Nephron (organoid): Measurements from ENCODE around the gene KIF16B.

Experiments
- H3K27ac Mint-ChIP-seq, 3 experiments: 2 replicates each; pipeline ENCODE4 v1.8.0; 2020; ENCODE audit warnings: mixed read lengths in 3 of 3, mild to moderate bottlenecking in 2 of 3, moderate library complexity in 1 of 3
- H3K27me3 Mint-ChIP-seq: 2 replicates; pipeline ENCODE4 v1.8.0; 2021; ENCODE audit warnings: low read depth, mild to moderate bottlenecking, moderate library complexity, mixed read lengths
- H3K36me3 Mint-ChIP-seq: 2 replicates; pipeline ENCODE4 v1.8.0; 2020; ENCODE audit warnings: low read depth, mixed read lengths
- H3K4me1 Mint-ChIP-seq: 2 replicates; pipeline ENCODE4 v1.8.0; 2020; ENCODE audit warnings: mixed read lengths
- H3K4me3 Mint-ChIP-seq, 3 experiments: 2 replicates each; pipeline ENCODE4 v1.8.0; 2020; ENCODE audit warnings: mild to moderate bottlenecking in 3 of 3, mixed read lengths in 3 of 3, moderate library complexity in 2 of 3
- H3K9me3 Mint-ChIP-seq: 2 replicates; pipeline ENCODE4 v1.8.0; 2020; ENCODE audit warnings: mixed read lengths
- TF ChIP-seq, protein P1 (sequence below), 3 experiments: fragments of 200-600 bp; sonication (generic); IDR thresholded peaks; one replicate each; pipeline ENCODE4 v1.5.0; 2021; ENCODE audit warnings: antibody characterized with exemption in 3 of 3; ENCODE audit not compliant: unreplicated experiment in 3 of 3

Gene KIF16B

GRCh38 chr20:16353417-16353781 is 219.8 kb downstream of the KIF16B start:
- TF ChIP-seq, protein P1, sequence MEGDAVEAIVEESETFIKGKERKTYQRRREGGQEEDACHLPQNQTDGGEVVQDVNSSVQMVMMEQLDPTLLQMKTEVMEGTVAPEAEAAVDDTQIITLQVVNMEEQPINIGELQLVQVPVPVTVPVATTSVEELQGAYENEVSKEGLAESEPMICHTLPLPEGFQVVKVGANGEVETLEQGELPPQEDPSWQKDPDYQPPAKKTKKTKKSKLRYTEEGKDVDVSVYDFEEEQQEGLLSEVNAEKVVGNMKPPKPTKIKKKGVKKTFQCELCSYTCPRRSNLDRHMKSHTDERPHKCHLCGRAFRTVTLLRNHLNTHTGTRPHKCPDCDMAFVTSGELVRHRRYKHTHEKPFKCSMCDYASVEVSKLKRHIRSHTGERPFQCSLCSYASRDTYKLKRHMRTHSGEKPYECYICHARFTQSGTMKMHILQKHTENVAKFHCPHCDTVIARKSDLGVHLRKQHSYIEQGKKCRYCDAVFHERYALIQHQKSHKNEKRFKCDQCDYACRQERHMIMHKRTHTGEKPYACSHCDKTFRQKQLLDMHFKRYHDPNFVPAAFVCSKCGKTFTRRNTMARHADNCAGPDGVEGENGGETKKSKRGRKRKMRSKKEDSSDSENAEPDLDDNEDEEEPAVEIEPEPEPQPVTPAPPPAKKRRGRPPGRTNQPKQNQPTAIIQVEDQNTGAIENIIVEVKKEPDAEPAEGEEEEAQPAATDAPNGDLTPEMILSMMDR (IDR thresholded peaks at IDR 0.05; ENCODE audit: unreplicated experiment in 3 of 3): no peak
- no peaks in the 10 kb centered on the region for H3K9me3 Mint-ChIP-seq
- peaks cover 6% of the 10 kb centered on the region for H3K36me3 Mint-ChIP-seq
- no peaks in the 10 kb centered on the region for H3K27me3 Mint-ChIP-seq
- peaks cover 15% of the 10 kb centered on the region for H3K4me1 Mint-ChIP-seq
- no peak overlapping the region for H3K27ac Mint-ChIP-seq
- H3K4me3 Mint-ChIP-seq: no peak overlapping the region

DNA sequence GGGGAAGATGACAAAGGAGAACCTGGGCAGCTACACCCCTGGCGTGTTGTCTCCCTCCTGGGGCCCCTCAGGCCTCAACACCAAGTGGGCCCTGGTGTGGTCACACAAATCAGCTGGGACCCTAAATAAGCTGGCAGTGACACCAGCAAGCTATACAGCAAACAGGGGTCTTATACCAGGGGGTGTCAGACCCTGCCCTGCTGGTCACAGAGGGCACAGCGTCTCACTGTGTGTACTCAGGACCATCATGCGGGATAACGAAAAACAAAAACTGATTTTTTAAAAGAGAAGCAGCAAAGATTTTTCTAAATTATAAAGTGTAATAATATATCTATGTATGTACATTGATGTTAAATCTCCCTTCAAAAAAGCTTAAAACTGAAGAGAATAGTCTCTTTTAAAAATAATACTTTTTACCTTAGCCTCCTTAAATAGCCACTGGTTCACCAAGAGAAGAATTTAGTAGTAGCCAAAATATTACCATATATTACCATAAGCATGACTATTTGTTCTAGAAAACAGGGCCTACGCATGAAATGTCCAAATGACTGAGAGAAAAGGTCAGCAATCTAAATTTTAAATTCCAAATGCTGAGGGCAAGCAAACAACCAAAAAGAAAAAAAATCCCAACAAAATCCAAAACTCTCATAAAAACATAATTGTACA is 220.4 kb downstream of the KIF16B start:
- peaks cover 17% of the 10 kb centered on the region for H3K4me1 Mint-ChIP-seq
- no peaks in the 10 kb centered on the region for H3K9me3 Mint-ChIP-seq
- H3K36me3 Mint-ChIP-seq: peaks cover 4% of the 10 kb centered on the region
- TF ChIP-seq, protein P1 (IDR thresholded peaks at IDR 0.05; ENCODE audit: unreplicated experiment in 3 of 3): peak in 1 of 3 experiments; percentile 10
- no peaks in the 10 kb centered on the region for H3K27me3 Mint-ChIP-seq
- H3K27ac Mint-ChIP-seq: no peak overlapping the region
- H3K4me3 Mint-ChIP-seq: no peak overlapping the region

DNA sequence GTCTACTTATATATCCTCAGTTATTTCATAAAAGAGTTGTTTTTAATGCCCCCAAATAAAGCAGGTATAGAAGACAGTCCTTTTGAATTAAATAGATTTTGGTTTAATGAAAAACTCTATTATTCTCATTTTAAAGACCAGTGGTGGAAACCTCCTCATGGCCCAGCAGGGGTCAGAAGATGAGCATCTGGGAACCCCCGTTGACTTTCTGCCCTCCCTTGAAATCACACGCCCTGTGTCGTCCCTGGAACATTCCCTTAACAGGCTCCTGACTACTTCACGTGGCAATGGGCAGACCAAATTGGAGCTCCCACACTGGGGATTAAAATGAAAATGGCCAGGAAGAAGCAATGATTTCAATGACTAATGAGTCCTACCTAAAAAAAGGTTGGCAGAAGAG is 220.9 kb downstream of the KIF16B start:
- peaks cover 4% of the 10 kb centered on the region for H3K36me3 Mint-ChIP-seq
- no peak overlapping the region for H3K27ac Mint-ChIP-seq
- H3K4me3 Mint-ChIP-seq: no peak overlapping the region
- peaks cover 23% of the 10 kb centered on the region for H3K4me1 Mint-ChIP-seq
- no peaks in the 10 kb centered on the region for H3K9me3 Mint-ChIP-seq
- no peaks in the 10 kb centered on the region for H3K27me3 Mint-ChIP-seq
- TF ChIP-seq, protein P1 (IDR thresholded peaks at IDR 0.05; ENCODE audit: unreplicated experiment in 3 of 3): no peak

DNA sequence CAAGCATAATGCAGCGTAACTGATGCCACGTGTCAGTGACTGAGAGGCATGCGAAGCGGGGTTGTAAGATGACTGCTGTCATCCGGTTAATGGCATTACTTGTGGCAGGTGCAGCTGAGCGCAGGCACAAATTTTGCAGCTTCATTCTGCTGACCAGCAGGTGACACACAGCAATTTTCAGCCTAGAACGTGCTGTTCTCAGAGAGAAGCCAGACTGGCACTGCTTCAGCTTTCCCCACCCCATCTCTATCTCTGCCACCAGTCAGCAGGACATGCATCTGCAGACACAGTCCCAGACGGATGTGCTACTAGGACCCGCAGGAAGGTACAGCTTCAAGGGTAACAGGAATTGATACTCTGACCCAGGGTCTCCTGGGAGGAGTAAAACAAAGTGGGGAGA is 221.8 kb downstream of the KIF16B start:
- Mint-ChIP-seq H3K27ac (no peak overlapping the region), H3K4me1 (peaks cover 28% of the 10 kb centered on the region), H3K4me3 (no peak overlapping the region), H3K9me3 (no peaks in the 10 kb centered on the region), H3K27me3 (no peaks in the 10 kb centered on the region), H3K36me3 (peaks cover 4% of the 10 kb centered on the region)
- TF ChIP-seq, protein P1 (IDR thresholded peaks at IDR 0.05; ENCODE audit: unreplicated experiment in 3 of 3): no peak

- TF ChIP-seq, protein P1 (IDR thresholded peaks at IDR 0.05; ENCODE audit: unreplicated experiment in 3 of 3): no peak
- Mint-ChIP-seq H3K9me3 (no peaks in the 10 kb centered on the region), H3K4me3 (no peak overlapping the region), H3K36me3 (peaks cover 4% of the 10 kb centered on the region), H3K27me3 (no peaks in the 10 kb centered on the region), H3K27ac (peak overlapping the region in 2 of 3 experiments; percentile 54 to 62), H3K4me1 (peaks cover 28% of the 10 kb centered on the region)
Observed at GRCh38 chr20:16350465-16350864, 222.8 kb downstream of the KIF16B start.
